ENCODE data around the gene NSRP1.
"Not testable (repeated sequence)": the region's sequence is repeated elsewhere in the genome, so short reads cannot be mapped to it uniquely, and the experiment has no call there.

NSRP1 gene, protein sequence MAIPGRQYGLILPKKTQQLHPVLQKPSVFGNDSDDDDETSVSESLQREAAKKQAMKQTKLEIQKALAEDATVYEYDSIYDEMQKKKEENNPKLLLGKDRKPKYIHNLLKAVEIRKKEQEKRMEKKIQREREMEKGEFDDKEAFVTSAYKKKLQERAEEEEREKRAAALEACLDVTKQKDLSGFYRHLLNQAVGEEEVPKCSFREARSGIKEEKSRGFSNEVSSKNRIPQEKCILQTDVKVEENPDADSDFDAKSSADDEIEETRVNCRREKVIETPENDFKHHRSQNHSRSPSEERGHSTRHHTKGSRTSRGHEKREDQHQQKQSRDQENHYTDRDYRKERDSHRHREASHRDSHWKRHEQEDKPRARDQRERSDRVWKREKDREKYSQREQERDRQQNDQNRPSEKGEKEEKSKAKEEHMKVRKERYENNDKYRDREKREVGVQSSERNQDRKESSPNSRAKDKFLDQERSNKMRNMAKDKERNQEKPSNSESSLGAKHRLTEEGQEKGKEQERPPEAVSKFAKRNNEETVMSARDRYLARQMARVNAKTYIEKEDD

GRCh38 chr17:30116661-30117551 lies at the start of gene NSRP1:
NSRP1 (plus strand) TSS chr17:30116816; CDS start chr17:30116844, 28 bp downstream.
- Mint-ChIP-seq H3K4me3 (peak within 1 kb of the TSS; percentile 99), H3K27ac (peak within 1 kb of the TSS; percentile 100), H3K36me3 (ENCODE audit: low read depth) (peaks cover 36% of the 10 kb centered on the region), H3K9me3 (no peaks in the 10 kb centered on the region), H3K27me3 (no peaks in the 10 kb centered on the region), H3K4me1 (peaks cover 62% of the 10 kb centered on the region)
- ATAC-seq (peak; percentile 92), DNase-seq (peak; percentile 94)

GRCh38 chr17:30068465-30068864 lies 48.2 kb upstream of the NSRP1 start:
- ATAC-seq: no peak
- DNase-seq: no peak
- Mint-ChIP-seq H3K27ac (no peak overlapping the region), H3K36me3 (ENCODE audit: low read depth) (peaks cover 5% of the 10 kb centered on the region), H3K4me1 (no peaks in the 10 kb centered on the region), H3K9me3 (peaks cover 22% of the 10 kb centered on the region), H3K4me3 (no peak overlapping the region), H3K27me3 (peaks cover 4% of the 10 kb centered on the region)

DNA sequence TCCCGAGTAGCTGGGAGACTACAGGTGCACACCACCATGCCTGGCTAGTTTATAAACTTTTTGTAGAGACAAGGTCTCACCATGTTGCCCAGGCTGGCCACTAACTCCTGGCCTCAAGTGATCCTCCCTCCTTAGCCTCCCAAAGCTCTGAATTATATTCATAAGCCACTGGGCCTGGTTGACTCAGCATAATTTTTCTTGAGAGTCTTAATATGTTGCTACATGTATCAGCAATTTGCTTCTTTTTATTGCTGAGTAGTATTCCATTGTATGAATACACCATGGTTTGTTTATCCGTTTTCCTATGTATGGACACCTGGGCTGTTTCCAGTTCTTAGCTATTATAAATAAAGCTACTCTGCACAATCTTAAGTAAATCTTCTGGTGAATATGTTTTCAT lies 42.4 kb upstream of the NSRP1 start:
- H3K4me3 Mint-ChIP-seq: no peak overlapping the region
- peaks cover 5% of the 10 kb centered on the region for H3K27me3 Mint-ChIP-seq
- DNase-seq (no peak), ATAC-seq (no peak)
- H3K9me3 Mint-ChIP-seq: no peaks in the 10 kb centered on the region
- no peaks in the 10 kb centered on the region for H3K36me3 Mint-ChIP-seq (ENCODE audit: low read depth)
- no peaks in the 10 kb centered on the region for H3K4me1 Mint-ChIP-seq
- H3K27ac Mint-ChIP-seq: no peak overlapping the region

DNA sequence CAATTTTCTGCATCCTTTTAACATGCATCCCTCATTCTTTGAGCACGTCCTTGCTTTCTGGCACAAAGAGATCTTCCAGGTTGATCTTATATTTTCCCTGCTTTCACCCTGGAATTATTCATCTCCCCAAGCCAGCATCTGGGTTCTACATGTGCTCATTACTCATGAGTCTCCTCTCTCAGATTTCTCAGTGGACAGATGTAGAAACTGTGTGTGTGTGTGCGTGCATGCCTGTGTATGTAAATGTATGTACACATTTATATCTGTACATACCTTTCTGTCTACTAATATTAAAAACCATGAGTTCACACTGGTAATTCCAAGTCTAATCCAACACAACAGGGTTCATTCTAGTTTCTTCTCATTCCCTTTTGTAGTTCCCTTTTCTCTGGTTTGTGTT lies 41.9 kb upstream of the NSRP1 start:
- H3K27ac Mint-ChIP-seq: no peak overlapping the region
- no peaks in the 10 kb centered on the region for H3K36me3 Mint-ChIP-seq (ENCODE audit: low read depth)
- no peaks in the 10 kb centered on the region for H3K4me1 Mint-ChIP-seq
- H3K9me3 Mint-ChIP-seq: no peaks in the 10 kb centered on the region
- no peak for ATAC-seq
- DNase-seq: no peak
- H3K4me3 Mint-ChIP-seq: no peak overlapping the region
- H3K27me3 Mint-ChIP-seq: peaks cover 5% of the 10 kb centered on the region

GRCh38 chr17:30082773-30083172 lies 33.8 kb upstream of the NSRP1 start:
- Mint-ChIP-seq H3K27ac (no peak overlapping the region), H3K27me3 (peaks cover under 1% of the 10 kb centered on the region)

GRCh38 chr17:30084788-30085187 lies 31.8 kb upstream of the NSRP1 start:
- Mint-ChIP-seq H3K27me3 (peaks cover 4% of the 10 kb centered on the region), H3K9me3 (no peaks in the 10 kb centered on the region), H3K27ac (no peak overlapping the region), H3K4me3 (no peak overlapping the region), H3K36me3 (ENCODE audit: low read depth) (no peaks in the 10 kb centered on the region), H3K4me1 (no peaks in the 10 kb centered on the region)
- no peak for ATAC-seq
- DNase-seq: no peak

More at GRCh38 chr17:30082773-30083172, 33.8 kb upstream of the NSRP1 start:
- Mint-ChIP-seq H3K36me3 (ENCODE audit: low read depth) (no peaks in the 10 kb centered on the region), H3K4me3 (no peak overlapping the region), H3K9me3 (no peaks in the 10 kb centered on the region), H3K4me1 (no peaks in the 10 kb centered on the region)
- DNase-seq (no peak), ATAC-seq (no peak)

DNA sequence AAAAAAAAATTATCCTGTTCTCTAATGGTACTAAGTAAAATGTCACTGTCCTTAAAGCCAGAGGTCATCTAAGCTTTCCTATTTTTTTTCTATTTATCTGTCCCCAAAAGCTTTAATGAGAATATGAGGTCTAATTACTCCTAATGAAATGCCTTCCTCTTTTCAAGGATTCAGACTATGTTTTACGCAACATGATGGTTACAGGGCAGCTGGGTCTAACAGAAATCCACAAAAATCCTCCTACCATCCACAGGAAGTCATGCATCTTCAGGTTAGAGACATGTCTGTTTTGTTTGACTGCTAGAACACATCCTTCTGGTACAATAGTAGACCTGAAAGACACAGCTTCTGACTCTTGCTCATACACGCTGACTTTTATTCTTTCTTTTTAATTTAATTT lies 29.7 kb upstream of the NSRP1 start:
- Mint-ChIP-seq H3K27me3 (peaks cover 6% of the 10 kb centered on the region), H3K9me3 (no peaks in the 10 kb centered on the region), H3K4me3 (no peak overlapping the region), H3K4me1 (no peaks in the 10 kb centered on the region), H3K27ac (no peak overlapping the region), H3K36me3 (ENCODE audit: low read depth) (no peaks in the 10 kb centered on the region)
- DNase-seq (no peak), ATAC-seq (no peak)

GRCh38 chr17:30087431-30087830 lies 29.2 kb upstream of the NSRP1 start:
- H3K4me3 Mint-ChIP-seq; H3K27me3 Mint-ChIP-seq; H3K27ac Mint-ChIP-seq; ATAC-seq; H3K9me3 Mint-ChIP-seq; H3K4me1 Mint-ChIP-seq; DNase-seq; H3K36me3 Mint-ChIP-seq (ENCODE audit: low read depth): not testable (repeated sequence)

GRCh38 chr17:30091121-30091670 lies 25.4 kb upstream of the NSRP1 start:
- Mint-ChIP-seq H3K27me3 (peaks cover 15% of the 10 kb centered on the region), H3K4me1 (peaks cover 4% of the 10 kb centered on the region), H3K9me3 (no peaks in the 10 kb centered on the region), H3K27ac (no peak overlapping the region), H3K4me3 (no peak overlapping the region), H3K36me3 (ENCODE audit: low read depth) (no peaks in the 10 kb centered on the region)
- DNase-seq: no peak
- no peak for ATAC-seq

DNA sequence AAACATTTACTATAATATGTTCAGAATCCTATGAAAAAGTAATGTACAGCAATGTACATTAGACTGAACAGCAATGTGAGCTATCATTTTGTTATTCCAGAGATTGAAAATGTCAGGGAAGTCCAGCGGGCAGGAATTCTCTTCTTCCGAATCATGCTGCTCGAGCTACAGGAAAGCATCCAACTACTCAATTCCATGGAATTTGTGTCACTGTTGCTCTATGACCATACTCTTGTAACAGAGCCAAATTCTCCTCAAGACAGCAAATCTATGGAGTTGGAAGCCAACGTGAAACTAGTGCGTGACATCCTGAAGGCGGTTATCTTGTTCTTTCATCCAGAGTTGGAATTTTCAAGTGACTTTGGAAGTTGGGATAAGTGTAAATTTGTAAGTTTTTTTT lies 24.8 kb upstream of the NSRP1 start:
- Mint-ChIP-seq H3K4me1 (peaks cover 4% of the 10 kb centered on the region), H3K27ac (no peak overlapping the region), H3K9me3 (no peaks in the 10 kb centered on the region), H3K27me3 (peaks cover 15% of the 10 kb centered on the region), H3K4me3 (no peak overlapping the region), H3K36me3 (ENCODE audit: low read depth) (no peaks in the 10 kb centered on the region)
- DNase-seq (no peak), ATAC-seq (no peak)

- Mint-ChIP-seq H3K4me3 (no peak overlapping the region), H3K36me3 (ENCODE audit: low read depth) (no peaks in the 10 kb centered on the region), H3K4me1 (peaks cover 4% of the 10 kb centered on the region), H3K27ac (no peak overlapping the region), H3K9me3 (no peaks in the 10 kb centered on the region), H3K27me3 (peaks cover 15% of the 10 kb centered on the region)
- ATAC-seq: no peak
- DNase-seq: no peak
These were observed 23.7 kb upstream of the NSRP1 start for GRCh38 chr17:30092886-30093285.

DNA sequence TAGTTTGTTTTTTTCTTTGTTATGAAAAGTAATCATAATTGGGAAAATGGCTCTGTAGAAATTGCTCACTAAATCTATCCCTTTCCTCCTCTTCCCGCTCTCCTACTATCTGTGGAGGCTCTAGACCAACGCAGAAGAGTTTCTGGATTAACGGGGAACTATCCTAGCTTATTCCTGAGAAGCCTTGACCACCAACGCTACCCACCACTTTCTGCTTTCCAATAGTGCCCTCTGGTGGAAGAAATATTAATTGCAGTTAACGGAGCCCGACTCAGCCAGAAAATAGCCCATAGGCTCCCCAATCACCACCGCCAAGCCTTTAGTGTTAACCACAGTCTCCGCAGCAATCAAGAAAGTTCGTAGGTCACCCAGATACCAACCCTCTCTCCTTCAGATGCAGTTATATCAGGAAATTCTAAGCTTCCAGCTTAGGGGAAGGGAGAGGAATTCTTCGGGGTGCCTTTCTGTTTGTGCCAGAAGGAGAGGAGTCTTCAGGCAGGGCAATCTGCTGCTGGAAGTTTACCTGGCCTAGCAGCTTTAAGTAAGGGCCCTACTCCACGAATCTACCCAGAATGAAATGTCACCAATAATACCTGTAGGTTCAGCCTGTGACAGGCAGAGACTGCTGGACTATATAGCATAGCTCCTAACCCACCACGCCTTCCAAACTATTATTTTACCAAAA lies 23.0 kb upstream of the NSRP1 start:
- no peaks in the 10 kb centered on the region for H3K36me3 Mint-ChIP-seq (ENCODE audit: low read depth)
- peaks cover 15% of the 10 kb centered on the region for H3K27me3 Mint-ChIP-seq
- ATAC-seq (peak; percentile 63), DNase-seq (peak; percentile 41)
- no peak overlapping the region for H3K27ac Mint-ChIP-seq
- H3K4me1 Mint-ChIP-seq: peaks cover 4% of the 10 kb centered on the region
- no peaks in the 10 kb centered on the region for H3K9me3 Mint-ChIP-seq
- H3K4me3 Mint-ChIP-seq: no peak overlapping the region

DNA sequence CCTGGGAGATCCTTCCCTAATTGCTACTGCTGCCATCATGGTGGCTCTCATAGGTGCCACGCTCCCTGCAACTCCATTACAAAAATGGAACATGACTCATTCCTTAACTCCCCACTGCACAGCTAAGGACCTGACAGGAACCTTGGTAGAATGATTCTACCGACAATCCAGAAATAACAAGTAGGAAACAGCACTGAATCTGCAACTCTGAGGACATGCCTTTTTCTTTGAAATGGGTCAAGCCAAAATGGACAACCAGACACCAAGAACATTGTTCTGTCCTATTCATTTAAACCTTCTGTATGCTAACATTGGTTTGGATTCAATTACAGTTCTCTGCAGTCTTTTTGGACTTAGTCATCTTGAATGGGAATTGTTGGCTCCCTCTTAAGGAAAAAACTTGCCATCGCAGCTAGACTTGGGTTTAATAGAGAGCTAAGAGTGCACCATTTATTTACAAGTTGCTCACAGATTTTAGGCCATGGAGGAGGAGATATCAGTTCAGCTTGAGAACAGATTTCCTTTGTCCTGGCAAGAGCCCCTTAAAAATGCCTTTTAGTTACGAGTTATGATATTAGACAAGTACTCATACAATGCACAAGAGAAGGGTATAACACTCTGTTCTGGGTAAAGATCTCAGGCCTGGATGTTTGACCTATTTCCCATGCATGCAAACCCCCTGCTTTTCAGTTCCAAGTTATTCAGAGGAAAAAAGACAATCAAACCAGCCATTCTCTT lies 20.9 kb upstream of the NSRP1 start:
- no peak for DNase-seq
- H3K9me3 Mint-ChIP-seq: no peaks in the 10 kb centered on the region
- H3K36me3 Mint-ChIP-seq (ENCODE audit: low read depth): no peaks in the 10 kb centered on the region
- H3K4me1 Mint-ChIP-seq: peaks cover 4% of the 10 kb centered on the region
- no peak for ATAC-seq
- no peak overlapping the region for H3K27ac Mint-ChIP-seq
- H3K27me3 Mint-ChIP-seq: peaks cover 9% of the 10 kb centered on the region
- no peak overlapping the region for H3K4me3 Mint-ChIP-seq

All from activated naive CD8-positive, alpha-beta T cell treated with anti-CD3 and anti-CD28 coated beads, Interleukin-2, amount 50 U/mL, for 24 hours (primary cell).